Osteoblast (primary cell): Measurements from ENCODE around the gene MDM1. TPM values are rescaled to one million over a fixed set of nuclear protein-coding genes. Genes with fewer than 3 reads are reported as not detected.

Experiments used
- DNase-seq: peaks from one replicate; pipeline ENCODE4 v3.0.0; 2011; ENCODE audit warnings: low spot score, mixed read lengths; ENCODE audit not compliant: insufficient read length; ENCODE audit errors: missing footprints
- H2AFZ ChIP-seq: 2 replicates; pipeline ENCODE4 v1.6.0; 2011; ENCODE audit warnings: mild to moderate bottlenecking, low read length
- H3K27ac ChIP-seq: 2 replicates; pipeline ENCODE4 v1.5.1; 2011; ENCODE audit warnings: mild to moderate bottlenecking, low read depth, low read length, moderate library complexity
- H3K27me3 ChIP-seq: 2 replicates; pipeline ENCODE4 v1.6.0; 2012; ENCODE audit warnings: mild to moderate bottlenecking, control low read depth, inconsistent platforms, low read length, moderate library complexity; ENCODE audit not compliant: insufficient read depth
- H3K36me3 ChIP-seq: 2 replicates; pipeline ENCODE4 v1.5.1; 2011; ENCODE audit warnings: mild to moderate bottlenecking, low read length, control low read depth, moderate library complexity; ENCODE audit not compliant: insufficient read depth
- H3K4me1 ChIP-seq: 2 replicates; pipeline ENCODE4 v1.5.1; 2011; ENCODE audit warnings: mild to moderate bottlenecking, low read length, control low read depth, moderate library complexity; ENCODE audit not compliant: insufficient read depth
- H3K4me2 ChIP-seq: 2 replicates; pipeline ENCODE4 v1.6.0; 2011; ENCODE audit warnings: mild to moderate bottlenecking, low read length; ENCODE audit not compliant: insufficient read depth
- H3K4me3 ChIP-seq: fragments of 200-600 bp; sonication (generic); 3 replicates; pipeline ENCODE4 v1.5.1; 2012; ENCODE audit warnings: mild to moderate bottlenecking, low read length, inconsistent platforms; ENCODE audit not compliant: insufficient read depth
- H3K79me2 ChIP-seq: 2 replicates; pipeline ENCODE4 v1.6.0; 2012; ENCODE audit warnings: mild to moderate bottlenecking, low read length, control low read depth, inconsistent platforms; ENCODE audit not compliant: insufficient read depth
- H3K9me3 ChIP-seq: 2 replicates; pipeline ENCODE4 v1.5.1; 2011; ENCODE audit warnings: low read depth, low read length, control low read depth
- H4K20me1 ChIP-seq: 2 replicates; pipeline ENCODE4 v1.6.0; 2012; ENCODE audit warnings: mild to moderate bottlenecking, low read length, control low read depth; ENCODE audit not compliant: insufficient read depth
- total RNA-seq: library from RNA; depleted of rRNA; stranded (reverse); fragments of >200 nt; gene quantifications from 2 replicates; pipeline ENCODE4 v1.2.3, GENCODE V29; 2012
- TF ChIP-seq, protein P1 (sequence below): IDR thresholded peaks from 2 replicates; pipeline ENCODE4 v1.5.1; 2011; ENCODE audit warnings: mild to moderate bottlenecking, low read depth, low read length, moderate library complexity; ENCODE audit errors: extremely low read depth

The MDM1 gene
- total RNA-seq, 1 donor, result 28.2 TPM

DNA sequence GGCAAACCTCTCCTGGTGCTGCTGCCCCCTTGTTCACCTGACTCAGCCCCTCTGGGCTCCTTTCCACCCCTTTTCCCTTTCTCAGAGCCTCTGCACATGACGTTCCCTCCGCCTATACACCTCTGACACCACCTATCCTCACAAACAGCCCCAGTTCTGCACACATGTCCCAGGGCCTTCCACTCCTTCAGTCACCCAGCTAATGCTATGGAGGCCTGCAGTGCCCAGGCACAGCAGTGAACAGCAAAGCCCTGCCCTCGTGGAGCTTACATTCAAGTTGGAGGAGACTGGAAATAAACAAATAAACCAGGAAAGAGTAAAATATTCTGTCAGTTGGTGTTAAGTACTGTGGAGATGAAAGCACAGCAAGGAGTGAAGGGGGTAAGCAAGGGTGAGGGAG, 38.5 kb upstream of the MDM1 start:
- Histone ChIP-seq H4K20me1 (no peaks in the 10 kb centered on the region), H3K79me2 (no peaks in the 10 kb centered on the region), H3K9me3 (no peaks in the 10 kb centered on the region), H3K4me3 (no peak overlapping the region), H2AFZ (no peak overlapping the region), H3K27me3 (no peaks in the 10 kb centered on the region), H3K4me2 (no peak overlapping the region), H3K4me1 (peaks cover 7% of the 10 kb centered on the region), H3K27ac (no peak overlapping the region), H3K36me3 (no peaks in the 10 kb centered on the region)
- TF ChIP-seq, protein P1, sequence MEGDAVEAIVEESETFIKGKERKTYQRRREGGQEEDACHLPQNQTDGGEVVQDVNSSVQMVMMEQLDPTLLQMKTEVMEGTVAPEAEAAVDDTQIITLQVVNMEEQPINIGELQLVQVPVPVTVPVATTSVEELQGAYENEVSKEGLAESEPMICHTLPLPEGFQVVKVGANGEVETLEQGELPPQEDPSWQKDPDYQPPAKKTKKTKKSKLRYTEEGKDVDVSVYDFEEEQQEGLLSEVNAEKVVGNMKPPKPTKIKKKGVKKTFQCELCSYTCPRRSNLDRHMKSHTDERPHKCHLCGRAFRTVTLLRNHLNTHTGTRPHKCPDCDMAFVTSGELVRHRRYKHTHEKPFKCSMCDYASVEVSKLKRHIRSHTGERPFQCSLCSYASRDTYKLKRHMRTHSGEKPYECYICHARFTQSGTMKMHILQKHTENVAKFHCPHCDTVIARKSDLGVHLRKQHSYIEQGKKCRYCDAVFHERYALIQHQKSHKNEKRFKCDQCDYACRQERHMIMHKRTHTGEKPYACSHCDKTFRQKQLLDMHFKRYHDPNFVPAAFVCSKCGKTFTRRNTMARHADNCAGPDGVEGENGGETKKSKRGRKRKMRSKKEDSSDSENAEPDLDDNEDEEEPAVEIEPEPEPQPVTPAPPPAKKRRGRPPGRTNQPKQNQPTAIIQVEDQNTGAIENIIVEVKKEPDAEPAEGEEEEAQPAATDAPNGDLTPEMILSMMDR, result no peak
- no peak for DNase-seq

DNA sequence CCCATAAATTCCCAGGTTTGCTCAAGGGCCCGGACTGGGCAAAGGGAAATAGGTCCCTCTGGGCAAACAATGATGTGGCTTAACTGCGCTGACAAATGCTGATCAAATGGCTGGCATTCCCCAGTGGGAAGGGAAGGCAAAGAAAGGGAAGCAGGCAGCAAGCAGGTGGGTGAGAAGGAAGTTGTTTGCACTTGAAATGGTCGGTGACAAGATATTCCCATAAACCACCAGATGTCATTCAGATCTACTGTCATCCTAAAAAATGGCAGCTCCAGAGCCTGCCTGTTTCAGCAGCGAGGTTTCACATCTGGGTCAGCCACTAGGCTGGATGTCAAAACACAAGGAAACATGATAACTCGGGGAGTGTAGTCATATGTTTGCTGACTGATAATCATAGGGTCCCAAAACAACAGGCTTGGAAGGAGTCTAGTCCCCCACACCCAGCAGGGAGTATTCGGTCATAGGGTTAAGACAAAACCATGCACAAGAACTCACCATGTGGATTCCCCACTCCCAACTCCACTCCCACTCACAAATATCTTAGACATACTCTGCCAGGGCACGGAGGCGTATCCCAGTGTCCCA, 37.9 kb upstream of the MDM1 start:
- no peaks in the 10 kb centered on the region for H4K20me1 ChIP-seq
- peaks cover 10% of the 10 kb centered on the region for H3K4me1 ChIP-seq
- no peaks in the 10 kb centered on the region for H3K9me3 ChIP-seq
- peak overlapping the region; percentile 4 for H2AFZ ChIP-seq
- H3K4me2 ChIP-seq, result no peak overlapping the region
- no peaks in the 10 kb centered on the region for H3K79me2 ChIP-seq
- H3K27ac ChIP-seq, result no peak overlapping the region
- H3K4me3 ChIP-seq, result no peak overlapping the region
- H3K27me3 ChIP-seq, result no peaks in the 10 kb centered on the region
- no peak for DNase-seq
- TF ChIP-seq, protein P1, result no peak
- H3K36me3 ChIP-seq, result no peaks in the 10 kb centered on the region

DNA sequence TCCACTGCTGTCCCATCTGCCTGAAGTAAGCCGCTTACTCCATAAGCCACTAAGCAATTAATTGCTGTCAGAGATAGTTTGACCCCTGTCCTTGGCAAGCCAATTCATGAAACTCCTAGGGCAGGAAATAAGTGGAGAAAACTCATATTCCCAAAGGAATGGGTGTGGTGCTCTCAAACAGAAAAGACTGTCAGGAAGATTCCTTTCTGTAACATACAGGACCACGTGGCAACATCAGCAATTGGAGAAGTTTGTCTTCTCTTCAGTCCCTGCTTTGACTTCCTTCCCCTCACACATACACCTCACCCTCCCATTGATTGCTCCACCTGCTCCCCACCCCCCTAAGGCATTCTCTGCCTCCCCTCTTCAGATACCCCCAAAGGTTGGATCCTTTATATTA, 36.2 kb upstream of the MDM1 start:
- Histone ChIP-seq H3K4me2 (no peak overlapping the region), H3K4me1 (peaks cover 26% of the 10 kb centered on the region), H3K9me3 (no peaks in the 10 kb centered on the region), H3K79me2 (no peaks in the 10 kb centered on the region), H2AFZ (no peak overlapping the region), H3K4me3 (no peak overlapping the region), H3K36me3 (no peaks in the 10 kb centered on the region), H4K20me1 (no peaks in the 10 kb centered on the region), H3K27ac (no peak overlapping the region), H3K27me3 (no peaks in the 10 kb centered on the region)
- DNase-seq, result peak; percentile 76
- TF ChIP-seq, protein P1, result no peak

DNA sequence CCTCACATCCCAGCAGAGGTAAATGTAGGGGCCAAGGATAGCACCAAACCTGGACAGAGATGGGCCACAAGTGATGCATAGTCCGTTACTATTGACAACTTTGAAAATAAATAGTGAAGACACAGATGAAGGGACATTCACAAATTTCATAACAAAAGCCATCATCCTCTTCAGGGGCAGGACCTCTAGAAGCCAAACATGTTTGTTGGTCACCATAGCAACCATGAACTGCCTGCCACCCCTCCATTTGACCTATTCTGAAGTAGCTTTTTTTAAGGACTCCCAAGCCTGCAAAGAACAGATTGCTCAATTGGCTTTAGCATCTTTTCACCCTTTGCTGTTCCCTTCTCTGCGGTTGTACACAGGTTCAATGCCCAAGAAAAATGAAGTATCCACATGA, 35.7 kb upstream of the MDM1 start:
- Histone ChIP-seq H3K4me3 (no peak overlapping the region), H3K4me1 (peaks cover 26% of the 10 kb centered on the region), H2AFZ (no peak overlapping the region), H3K27me3 (no peaks in the 10 kb centered on the region), H3K9me3 (no peaks in the 10 kb centered on the region), H3K27ac (no peak overlapping the region), H3K79me2 (no peaks in the 10 kb centered on the region), H4K20me1 (no peaks in the 10 kb centered on the region), H3K36me3 (no peaks in the 10 kb centered on the region), H3K4me2 (no peak overlapping the region)
- DNase-seq, result no peak
- TF ChIP-seq, protein P1, result no peak
